A549 (cell line): Measurements from ENCODE around the gene PINK1. TPM values are rescaled to one million over a fixed set of nuclear protein-coding genes. Genes with fewer than 3 reads are reported as not detected.

Experiments used
- ATAC-seq, 2 experiments: fragments of 200-7000 bp in 1 of 2; fragments of >200 bp in 1 of 2; cut with Nextera tagmentation in 1 of 2; cut with Tn5 transposase in 1 of 2; 3 replicates each; pipeline versions ENCODE4 v1.8.0 to v1.9.1; 2018 to 2020; ENCODE audit warnings: mild to moderate bottlenecking in 1 of 2, moderate library complexity in 1 of 2
- CTCF ChIA-PET: fragments of 300-600 bp; sonication (Branson Sonifier 250); formaldehyde crosslinking; extraction: SDS; loops from one replicate; lab custom pipeline; 2021; ENCODE audit warnings: antibody characterized with exemption, inconsistent platforms; lab: Yijun Ruan, JAX
- POLR2A ChIA-PET: fragments of 350-600 bp; formaldehyde crosslinking; extraction: SDS; loops from one replicate; lab custom pipeline; 2021; ENCODE audit warnings: antibody characterized with exemption, inconsistent platforms; lab: Yijun Ruan, JAX
- DNase-seq, 2 experiments: peaks; one replicate each; pipeline versions ENCODE4 v3.0.0 to v3.0.0-alpha.2; 2011 to 2016; ENCODE audit warnings: low read depth in 1 of 2, low spot score in 1 of 2
- FAIRE-seq: peaks from 2 replicates; lab custom pipeline; 2011; peaks lifted over from hg19 to GRCh38; lab: Jason Lieb, UNC
- H3K27ac ChIP-seq, 2 experiments: fragments of >200 bp; sonication (Bioruptor Twin); formaldehyde crosslinking; 3 replicates each; pipeline ENCODE4 v1.5.1; 2016 to 2017
- H3K4me1 ChIP-seq: fragments of >200 bp; sonication (Bioruptor Twin); formaldehyde crosslinking; 3 replicates; pipeline ENCODE4 v1.6.1; 2016
- H3K4me2 ChIP-seq: fragments of >200 bp; sonication (Bioruptor Twin); formaldehyde crosslinking; 3 replicates; pipeline ENCODE4 v1.6.1; 2016
- H3K4me3 ChIP-seq: fragments of >200 bp; sonication (Bioruptor Twin); formaldehyde crosslinking; 3 replicates; pipeline ENCODE4 v1.5.1; 2016
- H3K9me3 ChIP-seq: fragments of >200 bp; sonication (Bioruptor Twin); formaldehyde crosslinking; 3 replicates; pipeline ENCODE4 v1.6.1; 2016
- CBX2 ChIP-seq: fragments of 200-600 bp; sonication (generic); IDR thresholded peaks from 2 replicates; pipeline ENCODE4 v1.6.1; 2016; ENCODE audit warnings: low read depth, mild to moderate bottlenecking, borderline replicate concordance
- CEBPB ChIP-seq, 2 experiments: fragments of >200 bp in 1 of 2; sonication (Bioruptor Twin) in 1 of 2; formaldehyde crosslinking in 1 of 2; IDR thresholded peaks; 2 replicates each; pipeline ENCODE4 v1.6.1; 2012 to 2016
- CTCF ChIP-seq: fragments of >200 bp; sonication (Bioruptor Twin); formaldehyde crosslinking; IDR thresholded peaks from 3 replicates; pipeline ENCODE4 v1.5.1; 2016
- ELK1 ChIP-seq: fragments of 150-350 bp; IDR thresholded peaks from 2 replicates; pipeline ENCODE4 v1.6.1; 2014; ENCODE audit warnings: low read depth, mild to moderate bottlenecking, low read length
- EP300 ChIP-seq, 2 experiments: fragments of >200 bp; sonication (Bioruptor Twin); formaldehyde crosslinking; IDR thresholded peaks; 2 replicates in 1 of 2; 3 replicates in 1 of 2; pipeline ENCODE4 v1.6.1; 2016 to 2017
- ESRRA ChIP-seq: fragments of 150-350 bp; IDR thresholded peaks from 2 replicates; pipeline ENCODE4 v1.6.1; 2014; ENCODE audit warnings: mild to moderate bottlenecking, low read length, borderline replicate concordance
- GATA3 ChIP-seq: IDR thresholded peaks from 2 replicates; pipeline ENCODE4 v1.6.1; 2012; ENCODE audit warnings: borderline replicate concordance
- HES2 ChIP-seq: fragments of >200 bp; sonication (Bioruptor Twin); formaldehyde crosslinking; IDR thresholded peaks from 2 replicates; pipeline ENCODE4 v1.6.1; 2016
- HOXA7 ChIP-seq: fragments of 250-450 bp; sonication (Bioruptor Pico); IDR thresholded peaks from 2 replicates; pipeline ENCODE4 v1.5.0; 2020; ENCODE audit warnings: mild to moderate bottlenecking, moderate library complexity
- HOXB5 ChIP-seq: fragments of 250-450 bp; sonication (Bioruptor Pico); IDR thresholded peaks from 2 replicates; pipeline ENCODE4 v1.5.0; 2020; ENCODE audit warnings: mild to moderate bottlenecking, moderate library complexity
- MAFK ChIP-seq: fragments of 450-650 bp; IDR thresholded peaks from 2 replicates; pipeline ENCODE4 v1.6.1; 2014; ENCODE audit not compliant: partially characterized antibody
- MAZ ChIP-seq: fragments of 150-350 bp; IDR thresholded peaks from 2 replicates; pipeline ENCODE4 v1.6.1; 2014; ENCODE audit warnings: antibody characterized with exemption, low read depth, low read length, borderline replicate concordance
- MYC ChIP-seq: IDR thresholded peaks from 2 replicates; pipeline ENCODE4 v1.6.1; 2012; ENCODE audit warnings: mild to moderate bottlenecking, inconsistent platforms, low read length, improper control_type of control experiment, borderline replicate concordance
- NFE2L2 ChIP-seq: fragments of 150-350 bp; conservative IDR thresholded peaks from 2 replicates; pipeline ENCODE4 v1.6.1; 2014; ENCODE audit warnings: low read length
- RFX5 ChIP-seq: fragments of 450-650 bp; IDR thresholded peaks from 2 replicates; pipeline ENCODE4 v1.7.1; 2014; ENCODE audit warnings: antibody characterized with exemption, mild to moderate bottlenecking, moderate library complexity
- SREBF2 ChIP-seq: fragments of 450-650 bp; IDR thresholded peaks from 2 replicates; pipeline ENCODE4 v1.6.1; 2014; ENCODE audit warnings: mild to moderate bottlenecking, moderate library complexity
- TP53 ChIP-seq: fragments of 250-450 bp; sonication (Bioruptor Pico); IDR thresholded peaks from 2 replicates; pipeline ENCODE4 v1.5.0; 2021; ENCODE audit warnings: mild to moderate bottlenecking, moderate library complexity
- ZC3H11A ChIP-seq: fragments of 450-650 bp; IDR thresholded peaks from 2 replicates; pipeline ENCODE4 v1.6.1; 2014; ENCODE audit warnings: antibody characterized with exemption, mild to moderate bottlenecking
- ZFP36 ChIP-seq: fragments of 450-650 bp; IDR thresholded peaks from 2 replicates; pipeline ENCODE4 v1.6.1; 2014; ENCODE audit warnings: borderline replicate concordance; ENCODE audit not compliant: partially characterized antibody
- WGBS: methylation state at CpG from one replicate; pipeline ENCODE4 v1.1.6; 2017; ENCODE audit errors: missing lambda C conversion rate; 5-methylcytosine and 5-hydroxymethylcytosine counted together
- polyA plus RNA-seq, 4 experiments: library from polyadenylated mRNA; depleted of rRNA in 3 of 4; stranded (reverse); fragments of >200 nt; fragmentation: RNase III in 1 of 4; extraction: RNeasy Plus Mini Kit Qiagen cat#74134 plus additional on column Dnase treatment in 1 of 4; gene quantifications; 2 replicates in 3 of 4; 3 replicates in 1 of 4; pipeline ENCODE4 v1.2.3, GENCODE V29; 2011 to 2017

PINK1 gene
- polyA plus RNA-seq, 2 of the 4 experiments (the other 2 are of a cell fraction), result 18.9 to 51.4 TPM

GRCh38 chr1:20648946-20649345 lies 15.7 kb downstream of the PINK1 start:
- FAIRE-seq (no peak), DNase-seq (no peak), ATAC-seq (no peak)
- no peak for TF ChIP-seq CBX2
- no peak for TF ChIP-seq HES2
- no peak for TF ChIP-seq HOXA7 (CRISPR knock-in tag)
- TF ChIP-seq HOXB5, result no peak
- TF ChIP-seq NFE2L2, result no peak
- no peak for TF ChIP-seq SREBF2
- TF ChIP-seq ELK1, result no peak
- TF ChIP-seq ZFP36, result no peak
- TF ChIP-seq MYC, result no peak
- TF ChIP-seq CTCF, result no peak
- TF ChIP-seq ZC3H11A, result no peak
- TF ChIP-seq GATA3, result no peak
- no peak for TF ChIP-seq RFX5
- TF ChIP-seq TP53 (CRISPR knock-in tag), result no peak
- no peaks in the 10 kb centered on the region for H3K9me3 ChIP-seq
- ChIA-PET POLR2A (no interaction called here), CTCF (interaction anchor here (1.4 to 1.9 kb wide), 4 partner anchors 9 to 74 kb away, joined by 3 to 13 read pairs (median 4); no protein-coding TSS in a partner anchor)
- H3K4me1 ChIP-seq, result no peaks in the 10 kb centered on the region
- H3K27ac ChIP-seq, result no peak overlapping the region
- H3K4me3 ChIP-seq, result no peak overlapping the region
- H3K4me2 ChIP-seq, result no peak overlapping the region
- 93% methylated on average over 5 of the region's 15 CpGs for WGBS

- DNase-seq (no peak), ATAC-seq (no peak), FAIRE-seq (no peak)
- H3K27ac ChIP-seq, result no peak overlapping the region
- no peak overlapping the region for H3K4me2 ChIP-seq
- POLR2A ChIA-PET, result no interaction called here
- CTCF ChIA-PET, result interaction anchor here (1.3 to 1.4 kb wide), 2 partner anchors 9 to 13 kb away, joined by 3 to 4 read pairs; partner anchors contain the start of gene DDOST
- H3K4me3 ChIP-seq, result no peak overlapping the region
- no peaks in the 10 kb centered on the region for H3K9me3 ChIP-seq
- 97% methylated on average over 15 of the region's 15 CpGs for WGBS
- TF ChIP-seq ESRRA, result no peak
- no peak for TF ChIP-seq CEBPB (IDR thresholded peaks at IDR 0.05)
- TF ChIP-seq CBX2, result no peak
- no peak for TF ChIP-seq MAZ
- no peak for TF ChIP-seq MAFK
- no peak for TF ChIP-seq CTCF
- no peak for TF ChIP-seq EP300 (IDR thresholded peaks at IDR 0.05)
- no peaks in the 10 kb centered on the region for H3K4me1 ChIP-seq
Measured at GRCh38 chr1:20652300-20652699, 19.0 kb downstream of the PINK1 start.
